ENCODE measurements around the gene AOC3. TPM values are rescaled to one million over a fixed set of nuclear protein-coding genes. Genes with fewer than 3 reads are reported as not detected.

AOC3 gene
- total RNA-seq, 1 experiment from 2014 or later: 0.62 TPM

- H3K4me3 ChIP-seq (ENCODE audit: low read depth, low read length, poor library complexity, severe bottlenecking): no peak overlapping the region
- POLR2A ChIA-PET (ENCODE audit: low non-redundant PET): no interaction called here
- no peaks in the 10 kb centered on the region for H3K27me3 ChIP-seq (replicated peaks; ENCODE audit: insufficient read depth, low read depth, low read length, poor library complexity)
- H3K4me1 ChIP-seq (ENCODE audit: insufficient read depth, low read length, poor library complexity, severe bottlenecking): peaks cover 9% of the 10 kb centered on the region
- peaks cover 17% of the 10 kb centered on the region for H3K36me3 ChIP-seq (ENCODE audit: insufficient read depth, low read length, poor library complexity, severe bottlenecking)
- CTCF ChIA-PET: no interaction called here
- no TSS peak for BruUV-seq (replicated peaks)
- H3K9me3 ChIP-seq (ENCODE audit: low read depth, low read length, poor library complexity, severe bottlenecking): no peaks in the 10 kb centered on the region
- no peak overlapping the region for H3K27ac ChIP-seq (ENCODE audit: low read depth, low read length, poor library complexity, severe bottlenecking)
- TF ChIP-seq EZH2 (IDR thresholded peaks at IDR 0.05; ENCODE audit: borderline replicate concordance, low read depth, low read length, poor library complexity, severe bottlenecking) (no peak), CTCF (conservative IDR thresholded peaks at IDR 0.05; ENCODE audit: low read depth, low read length) (no peak)
- intact Hi-C loops (cut with micrococcal nuclease; ENCODE audit: unreplicated experiment): no loop called here
- DNase-seq (ENCODE audit: low spot score): no peak
Measured at GRCh38 chr17:42835732-42836131, 15.3 kb upstream of the AOC3 start.

DNA sequence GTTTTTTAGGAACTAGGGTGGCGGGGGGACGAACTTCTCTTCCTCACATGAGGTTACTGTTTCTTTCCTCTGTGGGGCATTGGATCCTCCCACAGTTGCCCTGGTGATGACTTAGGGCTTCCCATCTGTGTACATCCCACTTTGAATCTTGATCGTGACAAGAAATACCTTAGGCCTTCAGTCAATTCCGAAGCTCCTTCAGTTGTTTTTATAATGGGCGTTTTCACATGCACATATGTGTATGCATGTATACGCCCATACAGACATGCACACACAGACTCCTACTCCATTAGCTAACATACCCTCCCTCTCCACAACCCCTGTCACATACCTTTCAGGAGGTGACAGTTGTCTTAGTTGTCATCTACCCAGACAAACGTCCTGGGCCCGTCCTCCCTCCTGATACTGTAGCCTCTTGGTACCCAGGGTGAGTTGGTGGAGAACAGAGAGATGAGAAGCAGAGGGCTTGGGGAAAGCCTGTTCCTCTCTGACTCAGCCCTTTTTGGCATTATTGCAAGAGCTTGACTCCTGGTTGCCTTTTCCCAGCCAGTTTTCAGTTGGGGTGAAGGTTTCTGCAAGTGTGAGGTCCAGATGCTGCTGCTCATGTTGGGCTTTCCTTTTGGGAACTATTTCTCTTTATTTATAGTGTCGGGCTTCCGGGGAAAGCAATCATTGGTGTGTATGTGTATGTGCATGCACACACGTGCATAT lies 8.9 kb upstream of the AOC3 start:
- ChIA-PET POLR2A (ENCODE audit: low non-redundant PET) (no interaction called here), CTCF (no interaction called here)
- Histone ChIP-seq H3K36me3 (ENCODE audit: insufficient read depth, low read length, poor library complexity, severe bottlenecking) (peaks cover 28% of the 10 kb centered on the region), H3K9me3 (ENCODE audit: low read depth, low read length, poor library complexity, severe bottlenecking) (no peaks in the 10 kb centered on the region), H3K4me3 (ENCODE audit: low read depth, low read length, poor library complexity, severe bottlenecking) (no peak overlapping the region), H3K27ac (ENCODE audit: low read depth, low read length, poor library complexity, severe bottlenecking) (no peak overlapping the region), H3K4me1 (ENCODE audit: insufficient read depth, low read length, poor library complexity, severe bottlenecking) (no peaks in the 10 kb centered on the region), H3K27me3 (replicated peaks; ENCODE audit: insufficient read depth, low read depth, low read length, poor library complexity) (no peaks in the 10 kb centered on the region)
- no peak for DNase-seq (ENCODE audit: low spot score)
- intact Hi-C loops (cut with micrococcal nuclease; ENCODE audit: unreplicated experiment): loop anchor here (2.0 kb wide), 1 partner anchor 95 kb away; no protein-coding TSS in a partner anchor
- no peak for TF ChIP-seq CTCF (conservative IDR thresholded peaks at IDR 0.05; ENCODE audit: low read depth, low read length)
- TF ChIP-seq EZH2 (IDR thresholded peaks at IDR 0.05; ENCODE audit: borderline replicate concordance, low read depth, low read length, poor library complexity, severe bottlenecking): no peak
- TSS peak; percentile 28 for BruUV-seq (replicated peaks)

GRCh38 chr17:42843358-42843934 lies 7.6 kb upstream of the AOC3 start:
- no peak for TF ChIP-seq EZH2 (IDR thresholded peaks at IDR 0.05; ENCODE audit: borderline replicate concordance, low read depth, low read length, poor library complexity, severe bottlenecking)
- TF ChIP-seq CTCF (conservative IDR thresholded peaks at IDR 0.05; ENCODE audit: low read depth, low read length): peak; percentile 66
- Histone ChIP-seq H3K4me3 (ENCODE audit: low read depth, low read length, poor library complexity, severe bottlenecking) (no peak overlapping the region), H3K27me3 (replicated peaks; ENCODE audit: insufficient read depth, low read depth, low read length, poor library complexity) (no peaks in the 10 kb centered on the region), H3K27ac (ENCODE audit: low read depth, low read length, poor library complexity, severe bottlenecking) (no peak overlapping the region), H3K4me1 (ENCODE audit: insufficient read depth, low read length, poor library complexity, severe bottlenecking) (no peaks in the 10 kb centered on the region), H3K36me3 (ENCODE audit: insufficient read depth, low read length, poor library complexity, severe bottlenecking) (peaks cover 22% of the 10 kb centered on the region), H3K9me3 (ENCODE audit: low read depth, low read length, poor library complexity, severe bottlenecking) (no peaks in the 10 kb centered on the region)
- ChIA-PET CTCF (interaction anchor here (0.6 kb wide), 1 partner anchor 588 kb away, joined by 3 read pairs; no protein-coding TSS in a partner anchor), POLR2A (ENCODE audit: low non-redundant PET) (no interaction called here)
- intact Hi-C loops (cut with micrococcal nuclease; ENCODE audit: unreplicated experiment): loop anchor here (2.0 kb wide), 1 partner anchor 93 kb away; no protein-coding TSS in a partner anchor
- DNase-seq (ENCODE audit: low spot score): peak; percentile 45
- BruUV-seq (replicated peaks): no TSS peak
